Muscle of leg (tissue), 11 donors: ENCODE data around the gene AP5B1. TPM values are rescaled to one million over a fixed set of nuclear protein-coding genes. Genes with fewer than 3 reads are reported as not detected.
"Not testable (repeated sequence)": the region's sequence is repeated elsewhere in the genome, so short reads cannot be mapped to it uniquely, and the experiment has no call there.

Experiments used
- DNase-seq: peaks from one replicate; pipeline ENCODE4 v3.0.0; 2013
- H3K27ac ChIP-seq: one replicate; pipeline ENCODE4 v1.5.1; 2013; ENCODE audit warnings: mild to moderate bottlenecking, low read length, control low read depth
- H3K27me3 ChIP-seq: one replicate; pipeline ENCODE4 v1.6.1; 2013; ENCODE audit warnings: low read length; ENCODE audit not compliant: control insufficient read depth, insufficient read depth
- H3K36me3 ChIP-seq: one replicate; pipeline ENCODE4 v1.6.1; 2013; ENCODE audit warnings: low read length; ENCODE audit not compliant: control insufficient read depth, insufficient read depth
- H3K4me1 ChIP-seq: one replicate; pipeline ENCODE4 v1.6.1; 2013; ENCODE audit warnings: low read length; ENCODE audit not compliant: control insufficient read depth, insufficient read depth
- H3K4me3 ChIP-seq: one replicate; pipeline ENCODE4 v1.5.1; 2013; ENCODE audit warnings: low read length, control low read depth
- H3K9me3 ChIP-seq: replicated peaks from 2 replicates; pipeline ENCODE4 v1.6.1; 2013; ENCODE audit warnings: low read depth, low read length; ENCODE audit not compliant: control insufficient read depth
- WGBS: methylation state at CpG from one replicate; pipeline ENCODE4 v1.1.5; 2013; ENCODE audit warnings: missing lambda C conversion rate; ENCODE audit not compliant: insufficient coverage; 5-methylcytosine and 5-hydroxymethylcytosine counted together
- polyA plus RNA-seq, 8 donors: library from polyadenylated mRNA; unstranded; fragments of 120-200 nt; gene quantifications; one replicate each; pipeline versions ENCODE4 v1.2.1 to v1.2.3, GENCODE V29; 2013; ENCODE audit warnings: inconsistent platforms in 1 of 8, low replicate concordance in 1 of 8; ENCODE audit not compliant: insufficient read length in 8 of 8, insufficient read depth in 1 of 8
- total RNA-seq: library from RNA; stranded (reverse); fragments of 120-200 nt; gene quantifications from one replicate; pipeline ENCODE4 v1.2.4, GENCODE V29; 2013

Gene AP5B1
- total and polyA plus RNA-seq, 9 donors = 1.6 to 3.4 (median 2.2) TPM

DNA sequence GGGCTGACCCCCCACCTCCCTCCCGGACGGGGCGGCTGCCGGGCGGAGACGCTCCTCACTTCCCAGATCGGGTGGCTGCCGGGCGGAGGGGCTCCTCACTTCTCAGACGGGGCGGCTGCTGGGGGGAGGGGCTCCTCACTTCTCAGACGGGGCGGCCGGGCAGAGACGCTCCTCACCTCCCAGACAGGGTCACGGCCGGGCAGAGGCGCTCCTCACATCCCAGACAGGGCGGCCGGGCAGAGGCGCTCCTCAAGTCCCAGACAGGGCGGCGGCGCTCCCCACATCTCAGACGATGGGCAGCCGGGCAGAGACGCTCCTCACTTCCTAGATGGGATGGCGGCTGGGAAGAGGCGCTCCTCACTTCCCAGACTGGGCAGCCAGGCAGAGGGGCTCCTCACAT lies 18.0 kb downstream of the AP5B1 start:
- 100% methylated on average over 6 of the region's 29 CpGs for WGBS
- not testable (repeated sequence) for H3K4me3 ChIP-seq, H3K9me3 ChIP-seq

GRCh38 chr11:65762169-65762568 lies 18.6 kb downstream of the AP5B1 start:
- not testable (repeated sequence) for H3K36me3 ChIP-seq, H3K9me3 ChIP-seq, DNase-seq, H3K4me3 ChIP-seq, H3K27me3 ChIP-seq, H3K27ac ChIP-seq, H3K4me1 ChIP-seq
- no CpG with 5 or more reads among the region's 5 CpGs for WGBS

More for the DNA sequence above, 18.0 kb downstream of the AP5B1 start:
- not testable (repeated sequence) for DNase-seq, H3K27ac ChIP-seq, H3K27me3 ChIP-seq, H3K36me3 ChIP-seq, H3K4me1 ChIP-seq

- WGBS = 89% methylated on average over 17 of the region's 17 CpGs
- no peaks in the 10 kb centered on the region for H3K9me3 ChIP-seq
- DNase-seq = no peak
- no peaks in the 10 kb centered on the region for H3K36me3 ChIP-seq
- no peak overlapping the region for H3K27ac ChIP-seq
- H3K27me3 ChIP-seq = peaks cover under 1% of the 10 kb centered on the region
- H3K4me3 ChIP-seq = no peak overlapping the region
- H3K4me1 ChIP-seq = no peaks in the 10 kb centered on the region
These were observed 35.7 kb downstream of the AP5B1 start for GRCh38 chr11:65745049-65745448.

- WGBS = 72% methylated on average over 7 of the region's 8 CpGs
- DNase-seq = no peak
- H3K9me3 ChIP-seq = no peaks in the 10 kb centered on the region
These were observed 36.1 kb downstream of the AP5B1 start for GRCh38 chr11:65744699-65745042.

GRCh38 chr11:65744026-65744698 lies 36.6 kb downstream of the AP5B1 start:
- Histone ChIP-seq H3K4me1 (no peaks in the 10 kb centered on the region), H3K27ac (no peak overlapping the region), H3K9me3 (no peaks in the 10 kb centered on the region), H3K4me3 (no peak overlapping the region), H3K27me3 (peaks cover 2% of the 10 kb centered on the region), H3K36me3 (no peaks in the 10 kb centered on the region)
- WGBS = 67% methylated on average over 8 of the region's 18 CpGs
- DNase-seq = peak; percentile 16

More at GRCh38 chr11:65744699-65745042, 36.1 kb downstream of the AP5B1 start:
- no peak overlapping the region for H3K4me3 ChIP-seq
- H3K4me1 ChIP-seq = no peaks in the 10 kb centered on the region
- peaks cover 2% of the 10 kb centered on the region for H3K27me3 ChIP-seq
- H3K36me3 ChIP-seq = no peaks in the 10 kb centered on the region
- no peak overlapping the region for H3K27ac ChIP-seq

DNA sequence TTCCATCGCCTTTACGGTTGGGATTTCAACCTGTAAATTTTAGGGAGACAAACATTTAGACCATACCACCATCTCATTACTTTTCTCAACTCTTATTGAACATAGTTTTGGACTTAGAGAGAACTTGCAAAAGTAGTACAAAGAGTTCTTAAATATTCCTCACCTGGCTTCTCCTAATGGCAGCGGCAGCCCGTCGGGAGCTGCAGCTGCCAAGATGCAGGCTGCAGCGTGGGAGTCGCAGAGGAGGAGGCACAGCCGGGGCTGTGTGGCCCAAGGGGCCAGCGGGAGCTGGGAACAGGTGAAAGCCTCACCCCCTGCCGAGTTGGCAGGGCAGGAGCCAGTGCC lies 37.1 kb downstream of the AP5B1 start:
- Histone ChIP-seq H3K36me3 (no peaks in the 10 kb centered on the region), H3K27me3 (peaks cover 2% of the 10 kb centered on the region), H3K4me3 (no peak overlapping the region), H3K4me1 (no peaks in the 10 kb centered on the region), H3K27ac (no peak overlapping the region), H3K9me3 (no peaks in the 10 kb centered on the region)
- DNase-seq = no peak
- 72% methylated on average over 8 of the region's 10 CpGs for WGBS

- Histone ChIP-seq H3K27ac (no peak overlapping the region), H3K4me3 (no peak overlapping the region), H3K4me1 (no peaks in the 10 kb centered on the region), H3K27me3 (peaks cover 9% of the 10 kb centered on the region), H3K36me3 (no peaks in the 10 kb centered on the region), H3K9me3 (no peaks in the 10 kb centered on the region)
- DNase-seq = no peak
- WGBS = no CpG with 5 or more reads among the region's 1 CpG
These were observed 38.4 kb downstream of the AP5B1 start for GRCh38 chr11:65742353-65742752.

DNA sequence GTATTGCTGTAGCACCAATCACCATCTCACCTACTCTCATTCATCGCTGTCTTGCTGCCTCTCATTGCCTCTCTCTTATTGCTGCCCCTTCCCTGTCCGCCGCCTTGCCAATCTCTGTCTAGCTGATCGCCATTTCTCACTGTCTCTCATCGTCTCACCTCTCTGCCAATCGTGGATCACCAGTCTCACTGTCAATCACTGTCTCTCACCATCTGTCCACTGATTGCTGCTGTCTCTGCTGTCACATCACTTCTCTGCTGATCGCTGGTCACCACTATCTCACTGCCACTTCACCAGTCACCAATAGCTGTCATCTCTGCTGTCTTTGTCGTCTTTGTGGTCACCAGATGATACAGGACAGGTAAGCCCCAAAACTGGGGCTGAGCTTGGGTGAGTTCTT lies 39.6 kb downstream of the AP5B1 start:
- no peak for DNase-seq
- Histone ChIP-seq H3K36me3 (no peaks in the 10 kb centered on the region), H3K27ac (no peak overlapping the region), H3K9me3 (peaks cover 3% of the 10 kb centered on the region), H3K27me3 (peaks cover 9% of the 10 kb centered on the region), H3K4me1 (no peaks in the 10 kb centered on the region), H3K4me3 (no peak overlapping the region)
- 85% methylated on average over 8 of the region's 8 CpGs for WGBS

- peaks cover 10% of the 10 kb centered on the region for H3K27me3 ChIP-seq
- no peak overlapping the region for H3K27ac ChIP-seq
- no peaks in the 10 kb centered on the region for H3K36me3 ChIP-seq
- H3K4me3 ChIP-seq = no peak overlapping the region
- H3K4me1 ChIP-seq = no peaks in the 10 kb centered on the region
- DNase-seq = no peak
- peaks cover 3% of the 10 kb centered on the region for H3K9me3 ChIP-seq
- no CpG with 5 or more reads among the region's 2 CpGs for WGBS
These were observed 41.8 kb downstream of the AP5B1 start for GRCh38 chr11:65739022-65739421.

- Histone ChIP-seq H3K4me3 (no peak overlapping the region), H3K4me1 (no peaks in the 10 kb centered on the region), H3K27me3 (peaks cover 13% of the 10 kb centered on the region), H3K9me3 (peaks cover 3% of the 10 kb centered on the region), H3K36me3 (no peaks in the 10 kb centered on the region), H3K27ac (no peak overlapping the region)
- no peak for DNase-seq
These were observed 44.0 kb downstream of the AP5B1 start for GRCh38 chr11:65736810-65737209.

DNA sequence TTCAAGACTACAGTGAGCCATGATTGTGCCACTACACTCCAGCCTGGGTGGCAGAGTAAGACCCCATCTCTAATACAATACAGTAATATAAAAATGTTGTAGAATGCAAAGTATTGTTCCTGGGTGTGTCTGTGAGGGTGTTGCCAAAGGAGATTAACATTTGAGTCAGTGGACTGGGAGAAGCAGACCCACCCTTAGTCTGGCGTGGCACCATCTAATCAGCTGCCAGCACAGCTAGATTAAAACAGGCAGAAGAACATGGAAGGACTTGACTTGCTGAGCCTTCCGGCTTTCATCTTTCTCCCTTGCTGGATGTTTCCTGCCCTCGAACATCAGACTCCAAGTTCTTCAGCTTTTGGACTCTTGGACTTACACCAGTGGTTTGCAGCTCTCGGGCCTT lies 45.7 kb downstream of the AP5B1 start:
- not testable (repeated sequence) for H3K36me3 ChIP-seq, DNase-seq, H3K9me3 ChIP-seq, H3K4me3 ChIP-seq, H3K4me1 ChIP-seq, H3K27ac ChIP-seq
- H3K27me3 ChIP-seq = peaks cover 13% of the 10 kb centered on the region
- 69% methylated on average over 3 of the region's 4 CpGs for WGBS
